ENCODE data around the gene DOK5.

The DOK5 gene

DNA sequence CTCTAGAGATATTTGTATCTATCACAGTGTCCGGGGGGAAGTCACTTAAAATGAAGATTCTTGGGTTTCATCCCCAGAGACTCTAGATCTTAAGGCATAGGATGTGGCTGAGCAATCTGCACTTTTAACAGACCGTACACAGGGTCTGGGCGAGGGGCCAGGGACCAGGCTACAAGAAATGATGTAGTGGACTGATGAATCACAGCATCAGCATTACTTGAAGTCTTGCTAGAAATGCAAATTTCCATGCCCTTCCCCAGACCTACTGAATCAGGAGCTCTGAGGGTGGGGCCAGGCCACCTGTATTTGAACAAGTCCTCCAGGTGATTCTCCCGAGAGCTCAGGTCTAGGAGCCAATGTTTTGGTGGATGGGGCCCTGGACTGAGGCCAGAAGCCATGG is 168.4 kb downstream of the DOK5 start:
- Histone ChIP-seq H3K9me2 (replicated peaks; ENCODE audit: insufficient read depth, low read length) (no peaks in the 10 kb centered on the region), H3K27me3 (ENCODE audit: low read length) (no peaks in the 10 kb centered on the region), H3K4me3 (ENCODE audit: insufficient read depth, low read length, poor library complexity, severe bottlenecking) (no peak overlapping the region), H2AFZ (ENCODE audit: low read depth, low read length, severe bottlenecking) (no peak overlapping the region), H4K20me1 (ENCODE audit: low read depth, low read length) (no peaks in the 10 kb centered on the region), H3K27ac (ENCODE audit: low read depth, low read length) (no peak overlapping the region), H3K79me2 (ENCODE audit: insufficient read depth, low read length) (no peaks in the 10 kb centered on the region), H3K9me3 (ENCODE audit: insufficient read depth, low read length) (no peaks in the 10 kb centered on the region), H3F3A (ENCODE audit: insufficient read depth) (no peaks in the 10 kb centered on the region), H3K9ac (ENCODE audit: low read length) (no peak overlapping the region), H3K4me2 (ENCODE audit: low read depth, low read length, poor library complexity, severe bottlenecking) (no peak overlapping the region), H3K36me3 (ENCODE audit: low read length) (no peaks in the 10 kb centered on the region)
- no peak for TF ChIP-seq EZH2phosphoT487 (conservative IDR thresholded peaks at IDR 0.05; ENCODE audit: low read length)
- TF ChIP-seq, protein P1, sequence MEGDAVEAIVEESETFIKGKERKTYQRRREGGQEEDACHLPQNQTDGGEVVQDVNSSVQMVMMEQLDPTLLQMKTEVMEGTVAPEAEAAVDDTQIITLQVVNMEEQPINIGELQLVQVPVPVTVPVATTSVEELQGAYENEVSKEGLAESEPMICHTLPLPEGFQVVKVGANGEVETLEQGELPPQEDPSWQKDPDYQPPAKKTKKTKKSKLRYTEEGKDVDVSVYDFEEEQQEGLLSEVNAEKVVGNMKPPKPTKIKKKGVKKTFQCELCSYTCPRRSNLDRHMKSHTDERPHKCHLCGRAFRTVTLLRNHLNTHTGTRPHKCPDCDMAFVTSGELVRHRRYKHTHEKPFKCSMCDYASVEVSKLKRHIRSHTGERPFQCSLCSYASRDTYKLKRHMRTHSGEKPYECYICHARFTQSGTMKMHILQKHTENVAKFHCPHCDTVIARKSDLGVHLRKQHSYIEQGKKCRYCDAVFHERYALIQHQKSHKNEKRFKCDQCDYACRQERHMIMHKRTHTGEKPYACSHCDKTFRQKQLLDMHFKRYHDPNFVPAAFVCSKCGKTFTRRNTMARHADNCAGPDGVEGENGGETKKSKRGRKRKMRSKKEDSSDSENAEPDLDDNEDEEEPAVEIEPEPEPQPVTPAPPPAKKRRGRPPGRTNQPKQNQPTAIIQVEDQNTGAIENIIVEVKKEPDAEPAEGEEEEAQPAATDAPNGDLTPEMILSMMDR (IDR thresholded peaks at IDR 0.05; ENCODE audit: insufficient read depth, low read length, poor library complexity, severe bottlenecking), result no peak

DNA sequence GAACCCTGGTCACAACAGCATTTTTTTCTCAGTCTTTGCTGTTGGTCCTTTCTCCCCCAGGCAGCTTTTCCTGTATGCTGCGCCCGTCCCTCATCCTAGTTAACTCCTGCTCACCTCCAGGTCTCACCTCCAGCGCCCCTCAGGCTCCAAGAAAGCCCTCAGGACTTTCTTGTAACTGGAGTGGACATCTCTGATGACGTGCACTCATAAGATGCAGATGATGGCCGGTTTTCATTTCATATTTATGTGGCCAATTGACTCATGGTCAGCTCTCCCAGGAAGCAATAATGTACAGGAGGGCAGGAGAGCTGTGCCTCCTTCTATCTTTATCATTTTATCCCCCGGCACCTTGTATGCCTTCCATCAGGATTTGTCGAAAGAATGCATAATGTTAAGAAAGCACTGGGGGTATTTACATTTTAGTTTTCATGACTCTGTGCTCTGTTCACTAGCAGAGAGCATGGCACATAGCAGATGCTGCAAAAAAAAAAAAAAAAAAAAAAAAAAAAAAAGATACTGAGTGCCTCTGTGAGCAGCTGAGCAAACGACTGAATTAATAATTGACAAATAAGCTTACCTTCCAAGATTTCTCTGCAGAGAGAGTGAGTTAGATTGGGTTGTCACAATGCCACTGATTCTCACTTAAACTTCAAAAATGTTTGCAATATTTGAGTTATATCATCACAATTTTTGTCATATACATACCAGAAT is 170.2 kb downstream of the DOK5 start:
- Histone ChIP-seq H3K27ac (ENCODE audit: low read depth, low read length) (no peak overlapping the region), H3K9me3 (ENCODE audit: insufficient read depth, low read length) (no peaks in the 10 kb centered on the region), H3F3A (ENCODE audit: insufficient read depth) (no peaks in the 10 kb centered on the region), H3K9ac (ENCODE audit: low read length) (no peak overlapping the region), H3K27me3 (ENCODE audit: low read length) (no peaks in the 10 kb centered on the region), H3K4me3 (ENCODE audit: insufficient read depth, low read length, poor library complexity, severe bottlenecking) (no peak overlapping the region), H4K20me1 (ENCODE audit: low read depth, low read length) (no peaks in the 10 kb centered on the region), H3K4me2 (ENCODE audit: low read depth, low read length, poor library complexity, severe bottlenecking) (no peak overlapping the region), H3K79me2 (ENCODE audit: insufficient read depth, low read length) (no peaks in the 10 kb centered on the region), H3K36me3 (ENCODE audit: low read length) (no peaks in the 10 kb centered on the region), H3K9me2 (replicated peaks; ENCODE audit: insufficient read depth, low read length) (no peaks in the 10 kb centered on the region), H2AFZ (ENCODE audit: low read depth, low read length, severe bottlenecking) (no peak overlapping the region)
- no peak for TF ChIP-seq EZH2phosphoT487 (conservative IDR thresholded peaks at IDR 0.05; ENCODE audit: low read length)
- TF ChIP-seq, protein P1 (IDR thresholded peaks at IDR 0.05; ENCODE audit: insufficient read depth, low read length, poor library complexity, severe bottlenecking), result no peak

DNA sequence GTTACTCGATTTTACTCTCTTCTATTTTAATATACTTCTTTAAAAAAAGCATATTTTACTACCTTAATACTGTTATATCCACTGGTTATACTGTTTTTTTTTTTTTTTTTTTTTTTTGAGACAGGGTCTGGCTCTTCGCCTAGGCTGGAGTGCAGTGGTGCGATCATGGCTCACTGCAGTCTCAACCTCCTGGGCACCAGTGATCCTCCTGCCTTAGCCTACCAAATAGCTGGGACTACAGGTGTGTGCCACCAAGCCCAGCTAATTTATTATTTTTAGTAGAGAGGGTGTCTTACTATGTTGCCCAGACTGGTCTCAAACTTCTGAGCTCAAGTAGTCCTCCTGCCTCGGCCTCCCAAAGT is 170.7 kb downstream of the DOK5 start:
- Histone ChIP-seq H3K79me2 (ENCODE audit: insufficient read depth, low read length) (no peaks in the 10 kb centered on the region), H3K9me2 (replicated peaks; ENCODE audit: insufficient read depth, low read length) (no peaks in the 10 kb centered on the region), H3K36me3 (ENCODE audit: low read length) (no peaks in the 10 kb centered on the region), H4K20me1 (ENCODE audit: low read depth, low read length) (no peaks in the 10 kb centered on the region), H2AFZ (ENCODE audit: low read depth, low read length, severe bottlenecking) (no peak overlapping the region), H3K4me2 (ENCODE audit: low read depth, low read length, poor library complexity, severe bottlenecking) (no peak overlapping the region), H3K9ac (ENCODE audit: low read length) (no peak overlapping the region), H3K4me3 (ENCODE audit: insufficient read depth, low read length, poor library complexity, severe bottlenecking) (no peak overlapping the region), H3F3A (ENCODE audit: insufficient read depth) (no peaks in the 10 kb centered on the region), H3K27me3 (ENCODE audit: low read length) (no peaks in the 10 kb centered on the region), H3K9me3 (ENCODE audit: insufficient read depth, low read length) (no peaks in the 10 kb centered on the region), H3K27ac (ENCODE audit: low read depth, low read length) (no peak overlapping the region)
- TF ChIP-seq, protein P1 (IDR thresholded peaks at IDR 0.05; ENCODE audit: insufficient read depth, low read length, poor library complexity, severe bottlenecking), result no peak
- TF ChIP-seq EZH2phosphoT487 (conservative IDR thresholded peaks at IDR 0.05; ENCODE audit: low read length), result no peak

All from SU-DHL-6 (cell line).